AG10803 (cell line): ENCODE measurements around the gene ESYT1.

Experiments used
- DNase-seq: peaks from one replicate; pipeline ENCODE4 v3.0.0; 2010; ENCODE audit warnings: low read depth
- H3K4me3 ChIP-seq: 2 replicates; pipeline ENCODE4 v1.5.1; 2011; ENCODE audit warnings: mild to moderate bottlenecking, low read length, control low read depth
- TF ChIP-seq, protein P1 (sequence below): conservative IDR thresholded peaks from 2 replicates; pipeline ENCODE4 v1.5.1; 2011; ENCODE audit warnings: mild to moderate bottlenecking, low read length, control low read depth, inconsistent platforms

The ESYT1 gene

DNA sequence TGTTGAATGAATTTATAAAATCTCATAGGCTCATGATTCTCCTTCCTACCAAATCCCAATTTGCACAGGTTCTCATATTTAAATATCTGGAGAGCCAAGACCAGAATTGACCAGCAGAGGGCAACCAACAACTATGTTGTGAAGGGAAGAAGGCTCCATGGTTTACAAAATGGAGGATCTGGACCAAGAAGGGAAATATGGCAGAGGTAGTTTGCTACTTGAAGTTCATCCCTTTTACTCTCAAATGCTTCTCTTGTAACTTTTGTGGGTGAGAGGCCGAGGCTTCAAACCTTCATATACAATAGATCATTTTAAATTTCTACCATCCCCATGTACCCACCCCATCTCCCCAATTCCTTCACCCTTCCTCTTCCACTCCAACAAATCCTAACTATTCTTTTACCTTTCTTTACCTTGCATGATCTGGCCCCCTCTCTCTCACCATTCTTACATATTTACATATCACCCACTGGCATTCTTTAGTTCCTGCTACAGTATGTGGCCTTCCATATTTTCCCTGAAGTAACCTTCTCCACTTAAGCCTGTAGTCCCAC, 65.0 kb downstream of the ESYT1 start:
- peak; percentile 85 for DNase-seq
- H3K4me3 ChIP-seq: no peak overlapping the region
- TF ChIP-seq, protein P1, sequence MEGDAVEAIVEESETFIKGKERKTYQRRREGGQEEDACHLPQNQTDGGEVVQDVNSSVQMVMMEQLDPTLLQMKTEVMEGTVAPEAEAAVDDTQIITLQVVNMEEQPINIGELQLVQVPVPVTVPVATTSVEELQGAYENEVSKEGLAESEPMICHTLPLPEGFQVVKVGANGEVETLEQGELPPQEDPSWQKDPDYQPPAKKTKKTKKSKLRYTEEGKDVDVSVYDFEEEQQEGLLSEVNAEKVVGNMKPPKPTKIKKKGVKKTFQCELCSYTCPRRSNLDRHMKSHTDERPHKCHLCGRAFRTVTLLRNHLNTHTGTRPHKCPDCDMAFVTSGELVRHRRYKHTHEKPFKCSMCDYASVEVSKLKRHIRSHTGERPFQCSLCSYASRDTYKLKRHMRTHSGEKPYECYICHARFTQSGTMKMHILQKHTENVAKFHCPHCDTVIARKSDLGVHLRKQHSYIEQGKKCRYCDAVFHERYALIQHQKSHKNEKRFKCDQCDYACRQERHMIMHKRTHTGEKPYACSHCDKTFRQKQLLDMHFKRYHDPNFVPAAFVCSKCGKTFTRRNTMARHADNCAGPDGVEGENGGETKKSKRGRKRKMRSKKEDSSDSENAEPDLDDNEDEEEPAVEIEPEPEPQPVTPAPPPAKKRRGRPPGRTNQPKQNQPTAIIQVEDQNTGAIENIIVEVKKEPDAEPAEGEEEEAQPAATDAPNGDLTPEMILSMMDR: peak; percentile 84
